ENCODE measurements around the gene IFIT1B.
A peak's percentile ranks its signal among the peaks of the same experiment; 100 is the strongest.

Gene IFIT1B

GRCh38 chr10:89351780-89352597 is 25.9 kb upstream of the IFIT1B start:
- Histone ChIP-seq H3K4me2 (peak overlapping the region in 6 of 11 experiments; percentile 16 to 93 (median 85); a peak in 9 of 22 replicates), H3K27me3 (no peaks in the 10 kb centered on the region), H3K4me3 (no peak overlapping the region), H3K9me3 (replicated peaks in 1 of 11) (peaks cover 7 to 21% (median 15%) of the 10 kb centered on the region in 11 experiments; a peak in 19 of 22 replicates), H3K36me3 (no peaks in the 10 kb centered on the region), H3K27ac (peak overlapping the region in 4 of 11 experiments; percentile 47 to 69 (median 54); a peak in 4 of 22 replicates), H3K9ac (no peak overlapping the region; a peak in 2 of 22 replicates), H4K20me1 (no peaks in the 10 kb centered on the region), H3K4me1 (peaks cover 36 to 69% (median 41%) of the 10 kb centered on the region in 10 experiments)
- TF ChIP-seq Cebpa-rat (IDR thresholded peaks at IDR 0.05), result no peak

GRCh38 chr10:89352802-89353201 is 25.1 kb upstream of the IFIT1B start:
- no peak overlapping the region for H3K9ac ChIP-seq
- H4K20me1 ChIP-seq, result no peaks in the 10 kb centered on the region
- no peaks in the 10 kb centered on the region for H3K27me3 ChIP-seq
- no peak for TF ChIP-seq Cebpa-rat (IDR thresholded peaks at IDR 0.05)
- H3K4me1 ChIP-seq, result peaks cover 28 to 61% (median 33%) of the 10 kb centered on the region in 10 experiments
- H3K27ac ChIP-seq, result no peak overlapping the region
- H3K9me3 ChIP-seq (replicated peaks in 1 of 11), result peaks cover 7 to 21% (median 15%) of the 10 kb centered on the region in 11 experiments; a peak in 19 of 22 replicates
- no peaks in the 10 kb centered on the region for H3K36me3 ChIP-seq
- no peak overlapping the region for H3K4me3 ChIP-seq
- peak overlapping the region in 2 of 11 experiments; percentile 92 to 93; a peak in 3 of 22 replicates for H3K4me2 ChIP-seq

- no peak overlapping the region for H3K27ac ChIP-seq
Observed at GRCh38 chr10:89355394-89355931, 22.4 kb upstream of the IFIT1B start.

DNA sequence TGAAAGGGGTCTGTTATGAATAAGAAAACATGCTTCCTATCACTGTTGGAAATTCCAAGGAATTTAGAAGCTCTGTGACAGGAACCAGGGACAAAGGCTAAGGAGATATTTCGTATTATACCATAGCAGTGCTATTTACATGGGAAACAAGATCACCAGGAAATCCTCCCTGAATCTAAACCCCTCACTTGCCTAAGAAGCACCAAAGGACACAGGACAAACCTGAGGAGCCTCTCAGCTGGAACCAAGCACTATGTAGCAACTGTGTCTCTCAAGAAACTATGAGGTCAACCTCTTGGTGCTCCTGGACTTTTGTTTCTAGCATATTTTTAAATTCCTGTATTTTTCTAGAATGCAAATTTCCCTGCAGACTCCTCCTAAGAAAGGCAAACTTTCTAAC is 20.8 kb upstream of the IFIT1B start:
- Histone ChIP-seq H4K20me1 (no peaks in the 10 kb centered on the region), H3K27me3 (no peaks in the 10 kb centered on the region), H3K27ac (no peak overlapping the region), H3K9me3 (replicated peaks in 1 of 11) (peaks cover 7 to 21% (median 15%) of the 10 kb centered on the region in 11 experiments; a peak in 19 of 22 replicates), H3K4me2 (no peak overlapping the region), H3K9ac (no peak overlapping the region), H3K4me3 (no peak overlapping the region), H3K4me1 (peaks cover 0 to 21% (median 0%) of the 10 kb centered on the region in 10 experiments; a peak in 7 of 20 replicates), H3K36me3 (no peaks in the 10 kb centered on the region)
- no peak for TF ChIP-seq Cebpa-rat (IDR thresholded peaks at IDR 0.05)

More at GRCh38 chr10:89355394-89355931, 22.4 kb upstream of the IFIT1B start:
- H3K4me3 ChIP-seq, result no peak overlapping the region
- no peaks in the 10 kb centered on the region for H3K36me3 ChIP-seq
- H3K4me1 ChIP-seq, result peaks cover 11 to 35% (median 15%) of the 10 kb centered on the region in 10 experiments; a peak in 18 of 20 replicates
- H3K9ac ChIP-seq, result no peak overlapping the region
- H3K4me2 ChIP-seq, result 0 out of 22 replicates have a peak overlapping the region, but pooled peaks of 1 of the 11 experiments have one; percentile 3
- TF ChIP-seq Cebpa-rat (IDR thresholded peaks at IDR 0.05), result no peak
- no peaks in the 10 kb centered on the region for H4K20me1 ChIP-seq
- H3K27me3 ChIP-seq, result no peaks in the 10 kb centered on the region
- H3K9me3 ChIP-seq (replicated peaks in 1 of 11), result peaks cover 7 to 21% (median 15%) of the 10 kb centered on the region in 11 experiments; a peak in 19 of 22 replicates

- Histone ChIP-seq H3K27ac (no peak overlapping the region), H3K36me3 (no peaks in the 10 kb centered on the region), H3K4me2 (no peak overlapping the region), H3K4me3 (no peak overlapping the region), H3K9ac (no peak overlapping the region), H3K9me3 (replicated peaks in 1 of 11) (peaks cover 7 to 19% (median 15%) of the 10 kb centered on the region in 11 experiments; a peak in 19 of 22 replicates), H3K4me1 (peaks cover 0 to 16% (median 0%) of the 10 kb centered on the region in 10 experiments; a peak in 4 of 20 replicates), H4K20me1 (no peaks in the 10 kb centered on the region), H3K27me3 (no peaks in the 10 kb centered on the region)
- no peak for TF ChIP-seq Cebpa-rat (IDR thresholded peaks at IDR 0.05)
Observed at GRCh38 chr10:89357975-89358374, 19.9 kb upstream of the IFIT1B start.

DNA sequence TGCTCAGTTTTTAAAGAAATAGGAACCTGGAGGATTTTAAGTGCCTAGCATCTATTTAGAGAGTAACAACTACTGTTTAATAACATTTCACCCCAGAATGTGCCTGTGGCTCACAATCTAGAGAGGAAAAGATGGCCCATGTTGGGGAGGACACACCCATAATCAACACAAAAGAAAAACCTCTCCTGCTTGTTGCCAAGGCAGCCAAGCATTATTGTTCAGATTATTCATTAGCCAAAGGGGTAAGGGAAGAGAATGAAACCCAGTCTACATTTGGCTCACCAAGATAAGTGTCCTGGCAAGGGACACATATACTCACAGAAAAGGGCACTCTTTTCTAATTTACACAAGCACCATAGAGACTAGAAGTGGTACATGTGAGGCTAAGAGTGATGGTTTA is 17.7 kb upstream of the IFIT1B start:
- no peak overlapping the region for H3K4me2 ChIP-seq
- no peak overlapping the region for H3K4me3 ChIP-seq
- H3K4me1 ChIP-seq, result peaks cover 0 to 34% (median 4%) of the 10 kb centered on the region in 10 experiments; a peak in 10 of 20 replicates
- H3K27me3 ChIP-seq, result no peaks in the 10 kb centered on the region
- H3K27ac ChIP-seq, result no peak overlapping the region
- no peaks in the 10 kb centered on the region for H3K36me3 ChIP-seq
- H3K9me3 ChIP-seq (replicated peaks in 1 of 11), result no peaks in the 10 kb centered on the region
- TF ChIP-seq Cebpa-rat (IDR thresholded peaks at IDR 0.05), result no peak
- H4K20me1 ChIP-seq, result no peaks in the 10 kb centered on the region
- H3K9ac ChIP-seq, result no peak overlapping the region

GRCh38 chr10:89362929-89363328 is 14.9 kb upstream of the IFIT1B start:
- Histone ChIP-seq H3K9me3 (replicated peaks in 1 of 11) (no peaks in the 10 kb centered on the region), H3K4me1 (peaks cover 0 to 36% (median 4%) of the 10 kb centered on the region in 10 experiments; a peak in 10 of 20 replicates), H3K4me2 (peak overlapping the region in 2 of 11 experiments; percentile 33 to 38; a peak in 3 of 22 replicates), H4K20me1 (no peaks in the 10 kb centered on the region), H3K9ac (no peak overlapping the region), H3K4me3 (no peak overlapping the region), H3K27me3 (no peaks in the 10 kb centered on the region), H3K36me3 (no peaks in the 10 kb centered on the region), H3K27ac (no peak overlapping the region)
- TF ChIP-seq Cebpa-rat (IDR thresholded peaks at IDR 0.05), result no peak

- Histone ChIP-seq H4K20me1 (no peaks in the 10 kb centered on the region), H3K4me2 (peak overlapping the region in 5 of 11 experiments; percentile 21 to 59 (median 38); a peak in 8 of 22 replicates), H3K9me3 (replicated peaks in 1 of 11) (no peaks in the 10 kb centered on the region), H3K27ac (no peak overlapping the region), H3K36me3 (no peaks in the 10 kb centered on the region), H3K4me1 (peaks cover 0 to 45% (median 6%) of the 10 kb centered on the region in 10 experiments; a peak in 12 of 20 replicates), H3K4me3 (no peak overlapping the region), H3K9ac (no peak overlapping the region), H3K27me3 (no peaks in the 10 kb centered on the region)
- TF ChIP-seq Cebpa-rat (IDR thresholded peaks at IDR 0.05), result no peak
Observed at GRCh38 chr10:89363729-89364442, 14.0 kb upstream of the IFIT1B start.
